Thyroid gland (tissue), 4 donors: ENCODE results near the gene ASH1L.
"Not testable (repeated sequence)": the region's sequence is repeated elsewhere in the genome, so short reads cannot be mapped to it uniquely, and the experiment has no call there.

Experiments used
- POLR2A ChIP-seq, 2 donors: fragments of 450-650 bp; IDR thresholded peaks; one replicate each; pipeline ENCODE4 v1.6.1; 2017; ENCODE audit warnings: antibody characterized with exemption in 2 of 2, mild to moderate bottlenecking in 2 of 2, moderate library complexity in 1 of 2
- TF ChIP-seq, protein P1 (sequence below), 6 experiments: fragments of 200-600 bp in 3 of 6; fragments of 450-650 bp in 3 of 6; sonication (generic) in 3 of 6; IDR thresholded peaks; one replicate each; pipeline ENCODE4 v1.5.1; 2016 to 2019; ENCODE audit warnings: antibody characterized with exemption in 6 of 6, mild to moderate bottlenecking in 2 of 6, inconsistent platforms in 1 of 6, moderate library complexity in 1 of 6

- TF ChIP-seq, protein P1, sequence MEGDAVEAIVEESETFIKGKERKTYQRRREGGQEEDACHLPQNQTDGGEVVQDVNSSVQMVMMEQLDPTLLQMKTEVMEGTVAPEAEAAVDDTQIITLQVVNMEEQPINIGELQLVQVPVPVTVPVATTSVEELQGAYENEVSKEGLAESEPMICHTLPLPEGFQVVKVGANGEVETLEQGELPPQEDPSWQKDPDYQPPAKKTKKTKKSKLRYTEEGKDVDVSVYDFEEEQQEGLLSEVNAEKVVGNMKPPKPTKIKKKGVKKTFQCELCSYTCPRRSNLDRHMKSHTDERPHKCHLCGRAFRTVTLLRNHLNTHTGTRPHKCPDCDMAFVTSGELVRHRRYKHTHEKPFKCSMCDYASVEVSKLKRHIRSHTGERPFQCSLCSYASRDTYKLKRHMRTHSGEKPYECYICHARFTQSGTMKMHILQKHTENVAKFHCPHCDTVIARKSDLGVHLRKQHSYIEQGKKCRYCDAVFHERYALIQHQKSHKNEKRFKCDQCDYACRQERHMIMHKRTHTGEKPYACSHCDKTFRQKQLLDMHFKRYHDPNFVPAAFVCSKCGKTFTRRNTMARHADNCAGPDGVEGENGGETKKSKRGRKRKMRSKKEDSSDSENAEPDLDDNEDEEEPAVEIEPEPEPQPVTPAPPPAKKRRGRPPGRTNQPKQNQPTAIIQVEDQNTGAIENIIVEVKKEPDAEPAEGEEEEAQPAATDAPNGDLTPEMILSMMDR (IDR thresholded peaks at IDR 0.05), result not testable (repeated sequence)
- TF ChIP-seq POLR2A (IDR thresholded peaks at IDR 0.05), result not testable (repeated sequence)
Observed at GRCh38 chr1:155610257-155610647, 47.6 kb upstream of the ASH1L start.
